ENCODE results near the gene NBEA.

The NBEA gene

DNA sequence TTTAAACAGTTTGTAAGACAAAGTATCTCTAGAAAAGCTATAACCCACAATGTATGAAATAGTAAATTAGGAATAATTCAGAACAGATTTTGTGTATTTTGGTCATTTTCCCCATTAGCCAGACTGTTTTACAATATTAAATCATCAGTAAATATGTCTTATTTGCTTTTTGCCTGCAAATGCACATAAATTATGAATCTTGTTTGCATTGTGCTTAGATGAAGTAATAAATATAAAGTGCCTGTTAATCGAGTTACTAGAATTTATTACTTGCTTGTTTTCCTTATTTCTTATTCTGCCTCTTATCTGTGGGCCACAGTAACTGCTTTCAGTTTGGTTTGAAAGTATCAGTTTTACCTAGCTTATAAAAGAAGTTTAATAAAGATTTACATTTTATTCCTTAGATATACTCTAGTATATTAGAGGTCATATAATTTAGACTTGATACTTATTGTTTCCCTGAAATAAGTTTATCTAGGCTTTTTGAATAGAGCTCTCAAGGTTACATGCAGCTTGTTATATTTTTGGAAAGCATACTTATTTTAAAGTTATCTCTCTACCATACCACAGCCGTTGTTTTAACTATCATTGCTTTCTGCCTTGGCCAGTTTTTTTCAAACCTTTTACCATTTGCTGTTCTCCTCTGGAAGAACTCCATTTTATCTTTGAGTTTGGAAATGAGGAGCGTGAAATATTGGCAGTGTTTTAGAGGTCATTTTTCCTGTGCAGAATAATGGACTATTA is 238.0 kb downstream of the NBEA start:
- no peak for DNase-seq

DNA sequence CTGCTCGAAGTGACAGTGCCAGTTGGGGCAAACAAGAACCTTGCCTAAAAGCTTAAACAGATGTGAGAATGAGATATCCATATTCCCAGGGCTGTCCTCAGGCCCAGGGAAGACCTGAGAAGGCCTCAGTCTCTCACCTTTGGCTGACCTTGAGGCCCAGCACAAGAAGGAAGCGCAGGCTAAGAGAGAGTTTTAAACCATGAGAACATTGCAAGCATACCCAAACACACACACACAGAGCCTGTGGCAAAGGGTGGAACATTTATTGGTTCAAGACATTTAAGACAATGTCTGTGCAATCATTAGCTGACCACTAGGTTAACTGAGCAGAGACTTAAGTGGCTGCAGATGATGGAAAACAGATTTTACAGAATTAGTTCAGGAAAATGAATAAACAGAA is 248.2 kb downstream of the NBEA start:
- DNase-seq, result no peak

DNA sequence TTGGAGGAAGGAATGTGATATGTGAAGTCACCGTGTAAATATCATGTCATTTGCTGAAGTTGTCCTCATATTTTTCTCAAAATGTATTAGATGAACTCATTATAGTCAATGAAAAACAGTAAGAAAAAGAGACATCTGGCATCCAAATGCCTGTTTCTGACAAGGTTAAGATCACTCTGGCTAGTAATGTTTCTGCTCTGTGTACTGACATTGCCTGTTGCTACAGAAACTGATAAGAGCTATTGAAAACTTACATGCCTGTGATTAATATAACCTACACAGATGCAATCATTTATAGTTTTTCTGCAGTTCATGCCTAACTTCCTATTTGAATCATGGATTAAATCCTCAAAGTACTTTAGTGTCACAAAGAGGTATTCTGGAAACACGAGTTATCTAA is 249.8 kb downstream of the NBEA start:
- no peak for DNase-seq

DNA sequence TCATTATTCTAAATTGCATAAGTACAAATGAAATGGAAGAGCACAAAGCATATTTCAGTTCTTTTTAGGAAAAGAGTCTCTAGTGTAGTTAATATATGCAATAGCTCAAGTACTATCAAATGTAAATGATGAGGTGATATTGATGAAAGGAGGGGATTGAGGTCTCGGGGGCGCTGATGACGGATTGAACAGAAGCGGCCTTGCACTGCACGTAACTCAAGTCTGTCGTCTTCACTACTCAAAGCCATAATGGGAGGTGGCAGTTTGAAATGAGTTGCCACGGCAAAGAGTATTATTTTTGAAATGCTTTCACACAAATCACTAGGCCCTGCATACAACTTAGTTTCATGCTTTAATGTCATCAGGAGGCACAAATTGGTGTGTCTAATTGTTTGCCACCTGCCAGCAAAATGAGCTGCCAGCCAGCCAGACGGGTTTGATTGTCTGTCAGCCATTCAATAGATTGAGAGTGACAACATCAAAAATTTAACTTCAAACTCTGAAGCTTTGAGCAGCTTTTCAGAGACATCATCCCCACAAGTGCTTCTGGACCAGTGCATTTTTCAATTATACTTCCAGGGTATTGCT is 256.6 kb downstream of the NBEA start:
- peak; percentile 40 for DNase-seq

DNA sequence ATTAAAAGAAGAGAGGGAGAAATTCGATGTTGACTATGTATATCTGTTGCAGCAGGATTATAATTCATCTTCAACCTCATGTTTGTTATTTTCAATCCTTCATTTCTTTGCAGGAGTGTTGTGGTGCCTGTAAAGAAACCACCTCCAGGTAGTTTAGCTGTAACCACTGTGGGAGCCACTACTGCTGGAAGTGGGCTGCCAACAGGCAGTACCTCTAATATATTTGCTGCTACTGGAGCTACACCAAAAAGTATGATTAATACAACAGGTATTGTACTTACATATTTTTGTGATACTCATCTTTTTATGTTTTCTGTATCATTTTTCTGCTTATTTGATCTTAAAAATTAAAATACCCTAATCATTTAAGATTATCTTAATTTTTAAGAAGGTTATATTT is 266.5 kb downstream of the NBEA start:
- no peak for DNase-seq

DNA sequence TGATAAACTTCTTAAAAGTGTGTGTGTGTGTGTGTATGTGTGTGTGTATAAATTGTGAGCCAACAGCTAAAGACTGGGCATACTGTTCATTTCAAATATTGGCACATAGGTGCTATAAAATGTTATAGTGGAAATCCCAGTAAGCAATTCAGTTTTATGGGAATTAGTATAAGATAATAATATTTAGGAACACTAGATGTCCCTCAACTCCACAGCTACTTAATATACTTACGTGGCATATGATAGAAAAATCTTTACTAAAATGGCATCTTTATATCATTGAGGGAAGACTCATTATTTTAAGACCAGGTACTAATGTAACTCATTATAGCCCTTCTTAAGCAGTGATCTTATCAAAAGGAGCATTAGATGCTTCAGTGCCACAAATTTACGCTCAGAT is 268.2 kb downstream of the NBEA start:
- DNase-seq, result peak; percentile 34

DNA sequence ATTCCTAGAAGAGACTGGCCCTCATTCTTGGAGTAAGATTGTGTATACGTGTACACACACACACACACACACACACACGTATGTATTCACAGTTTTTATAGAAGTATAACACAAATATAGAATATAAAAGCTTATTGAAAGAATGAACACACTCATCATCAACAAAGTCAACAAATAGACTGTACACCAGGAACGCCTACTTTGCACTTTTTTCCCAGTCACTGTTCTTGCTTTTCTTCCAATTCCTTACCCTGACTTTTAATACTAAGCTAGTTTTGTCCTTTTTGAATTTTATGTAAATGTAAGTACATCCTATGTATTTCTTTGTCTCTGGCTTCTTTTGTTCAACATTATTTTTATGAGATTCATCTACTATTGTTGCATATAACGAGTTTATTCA is 269.9 kb downstream of the NBEA start:
- no peak for DNase-seq

DNA sequence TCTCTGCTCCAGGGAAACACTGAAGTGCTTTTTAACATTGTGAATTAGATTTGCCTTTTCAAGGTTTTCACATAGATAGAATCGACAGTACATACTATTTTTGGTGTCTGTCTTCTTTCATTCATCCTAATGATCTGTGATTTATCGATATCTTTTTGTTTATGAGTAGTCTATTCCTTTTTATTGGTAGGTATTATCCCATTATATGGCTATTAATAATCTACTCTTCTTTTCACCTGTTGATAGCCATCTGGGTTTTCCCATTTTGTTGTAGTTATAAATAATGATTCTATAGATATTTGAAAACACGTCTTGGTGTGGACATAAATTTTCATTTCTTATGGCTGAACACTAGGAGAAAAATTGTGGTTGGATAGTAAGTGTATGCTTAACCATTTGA is 271.8 kb downstream of the NBEA start:
- no peak for DNase-seq

DNA sequence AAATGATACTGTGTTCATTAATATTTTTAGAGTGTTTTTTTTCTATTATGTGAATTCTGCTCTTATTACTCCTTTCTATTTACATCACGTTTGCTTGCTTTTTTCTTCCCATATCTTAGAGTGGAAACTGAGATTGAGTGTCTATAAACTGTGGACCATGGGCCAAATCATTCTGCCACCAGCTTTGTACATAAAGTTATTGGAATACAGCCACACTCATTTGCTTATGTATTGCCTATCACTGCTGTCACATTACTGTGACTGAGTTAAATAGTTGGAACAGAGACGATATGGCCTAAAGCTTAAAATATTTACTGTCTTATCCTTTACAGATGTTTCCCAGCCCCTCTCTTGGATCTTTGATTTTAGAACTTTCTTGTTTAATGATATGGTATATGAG is 274.1 kb downstream of the NBEA start:
- peak; percentile 16 for DNase-seq

DNA sequence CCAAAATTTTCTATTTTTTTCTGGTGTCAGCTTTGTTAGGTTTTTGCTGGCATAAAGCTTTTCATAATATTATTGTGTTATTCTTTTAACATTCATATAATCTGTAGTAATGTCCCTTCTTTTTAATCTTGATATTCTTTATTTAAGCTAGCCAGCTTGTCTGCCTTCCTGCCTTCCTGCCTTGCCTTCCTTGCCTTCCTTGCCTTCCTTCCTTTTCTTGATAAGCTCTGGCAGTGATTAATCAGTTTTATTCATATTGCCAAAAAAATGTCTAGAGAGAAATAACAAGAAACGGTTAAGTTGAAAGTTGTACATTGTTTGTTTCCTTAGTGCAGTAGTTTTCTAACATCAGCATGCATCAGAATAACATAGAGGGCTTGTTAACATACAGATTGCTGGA is 277.0 kb downstream of the NBEA start:
- no peak for DNase-seq

DNA sequence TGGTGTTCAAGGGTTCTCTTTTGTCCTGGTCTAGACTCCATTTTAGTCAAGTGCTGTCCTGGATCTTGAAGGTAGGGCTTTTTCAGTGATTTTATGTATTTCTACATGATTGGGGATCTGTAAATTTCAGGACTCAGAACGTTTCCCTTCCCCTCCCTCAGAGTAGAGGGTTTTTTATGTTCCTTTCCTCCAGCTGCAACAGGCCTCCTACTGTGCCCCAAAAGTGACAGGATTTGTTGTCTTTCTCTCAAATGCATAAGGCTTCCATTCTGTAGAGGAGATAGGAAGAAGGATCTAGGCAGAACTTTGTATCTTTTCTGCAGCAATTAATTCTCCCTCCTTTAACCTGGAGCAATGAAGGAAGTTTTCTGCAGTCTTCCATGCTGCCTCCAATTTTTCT is 283.1 kb downstream of the NBEA start:
- no peak for DNase-seq

DNA sequence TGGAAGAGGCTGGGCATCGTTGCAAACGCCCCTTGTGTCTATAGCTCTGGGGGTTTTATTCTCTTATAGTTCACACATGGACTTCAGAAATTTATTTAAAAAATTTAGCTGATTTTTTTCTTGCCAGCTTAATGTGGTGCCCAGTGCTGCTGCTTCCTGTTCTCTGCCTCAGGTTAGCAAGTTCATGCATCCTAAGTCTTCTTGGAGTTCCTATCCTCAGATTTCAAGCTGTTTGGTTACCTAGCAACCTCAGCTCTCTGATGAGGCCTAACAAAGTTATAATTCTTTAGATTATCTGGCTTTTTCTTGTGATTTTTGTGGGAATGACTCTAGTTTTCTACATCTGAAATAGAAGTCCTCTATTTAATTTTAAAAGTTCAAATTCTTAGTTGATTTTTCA is 283.5 kb downstream of the NBEA start:
- no peak for DNase-seq

DNA sequence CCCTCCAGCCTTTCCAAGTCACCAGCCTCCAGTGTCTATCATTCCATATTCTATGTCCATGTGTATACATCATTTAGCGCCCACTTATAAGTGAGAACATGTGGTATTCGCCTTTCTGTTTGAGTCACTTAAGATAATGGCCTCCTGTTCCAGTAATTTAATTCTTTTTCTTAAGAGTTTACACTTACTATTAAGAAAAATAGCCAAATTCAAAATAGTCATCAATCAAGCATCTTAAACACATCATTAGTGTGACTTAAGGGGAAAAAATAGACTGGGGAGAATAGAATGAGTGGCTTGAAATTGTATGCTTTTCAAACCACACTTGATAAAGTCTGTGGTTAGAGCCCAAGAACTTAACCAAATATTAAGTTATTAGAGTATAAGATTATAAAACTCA is 286.5 kb downstream of the NBEA start:
- DNase-seq, result no peak

DNA sequence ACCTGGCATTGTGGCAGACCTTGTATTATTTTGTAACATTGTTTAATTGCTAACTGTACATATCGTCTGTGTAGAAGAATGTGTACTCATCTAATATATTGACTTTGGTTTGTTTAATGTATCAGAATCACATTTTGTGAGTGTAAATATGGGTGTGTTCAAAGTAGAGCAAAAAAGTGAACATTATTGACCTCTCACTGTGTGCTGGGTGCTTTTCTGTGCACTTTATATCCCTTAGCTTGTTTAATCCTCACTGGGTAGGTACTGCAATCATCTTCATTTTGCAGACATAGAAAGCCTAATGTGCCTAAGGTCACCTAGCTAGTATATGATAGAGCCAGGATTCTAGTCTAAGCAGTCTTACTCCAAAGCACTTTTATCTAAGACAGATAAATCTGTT is 289.4 kb downstream of the NBEA start:
- no peak for DNase-seq

DNA sequence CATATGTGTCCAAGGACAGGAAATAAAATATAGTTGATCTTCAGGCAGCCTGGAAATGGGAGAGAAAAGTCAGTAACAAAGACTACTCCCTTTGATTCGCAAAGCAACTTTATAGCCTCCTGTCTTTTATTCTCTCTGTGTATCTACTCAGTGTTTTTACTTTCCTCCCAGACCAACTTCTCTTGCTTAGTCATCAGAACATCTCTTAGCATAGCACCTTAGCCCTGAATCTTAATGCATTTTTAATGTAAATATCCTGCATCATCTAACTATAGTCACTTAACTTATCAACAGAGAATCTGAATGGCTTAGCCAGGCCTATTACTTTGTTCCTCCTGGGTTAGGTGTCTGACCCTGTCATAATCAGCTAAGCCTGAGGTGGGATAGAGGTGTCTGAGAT is 296.2 kb downstream of the NBEA start:
- DNase-seq, result no peak

DNA sequence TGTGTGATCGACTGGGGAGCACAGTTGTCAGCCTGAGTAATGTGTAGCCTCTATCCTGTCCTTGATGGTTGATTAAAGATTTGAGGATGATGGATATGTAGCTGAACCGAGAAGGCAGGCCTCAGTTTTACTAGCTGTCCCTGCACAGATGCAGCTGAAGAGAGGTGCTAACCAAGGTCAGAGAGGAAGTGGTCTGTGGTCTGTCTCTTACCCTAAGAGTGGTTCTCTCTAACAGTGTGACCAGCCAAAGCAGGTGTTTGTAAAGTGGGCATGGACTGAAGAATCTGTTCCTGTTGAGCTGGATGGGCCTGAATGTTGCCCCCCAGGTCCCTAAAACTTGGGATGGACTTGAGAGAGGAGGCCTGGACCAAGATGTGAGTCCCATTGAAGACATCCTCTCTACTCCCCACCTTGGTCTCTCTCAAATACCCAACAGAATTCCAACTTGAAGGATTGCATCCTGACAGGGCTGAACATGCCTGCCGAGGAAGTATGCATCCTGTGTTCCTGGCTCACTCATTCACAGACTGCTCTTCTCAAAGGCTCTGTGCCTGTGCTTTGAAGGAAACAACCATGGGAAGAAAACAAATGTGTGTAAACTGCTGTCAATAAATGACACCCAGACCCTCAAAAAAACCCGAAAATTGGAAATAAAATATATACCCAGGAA is 310.6 kb downstream of the NBEA start:
- DNase-seq, result no peak

DNA sequence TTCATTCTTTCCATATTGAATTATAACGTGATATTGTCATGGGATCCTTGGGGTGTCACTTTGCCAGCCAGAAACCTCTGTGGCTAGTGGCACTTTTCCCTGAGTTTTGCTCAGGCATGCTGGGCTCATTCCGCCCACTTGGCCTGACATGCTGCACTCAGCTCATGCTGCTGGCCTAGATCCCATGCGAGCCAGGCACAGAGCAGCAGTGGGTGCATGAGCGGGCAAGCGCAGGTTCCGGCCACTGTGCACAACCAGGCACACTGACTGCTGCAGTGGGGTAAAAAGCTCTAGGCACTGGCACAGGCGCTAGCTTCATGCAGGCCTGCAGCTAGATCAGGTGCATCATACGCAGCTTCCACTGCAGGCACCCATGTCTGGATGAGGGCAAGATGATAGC is 313.2 kb downstream of the NBEA start:
- DNase-seq, result no peak

DNA sequence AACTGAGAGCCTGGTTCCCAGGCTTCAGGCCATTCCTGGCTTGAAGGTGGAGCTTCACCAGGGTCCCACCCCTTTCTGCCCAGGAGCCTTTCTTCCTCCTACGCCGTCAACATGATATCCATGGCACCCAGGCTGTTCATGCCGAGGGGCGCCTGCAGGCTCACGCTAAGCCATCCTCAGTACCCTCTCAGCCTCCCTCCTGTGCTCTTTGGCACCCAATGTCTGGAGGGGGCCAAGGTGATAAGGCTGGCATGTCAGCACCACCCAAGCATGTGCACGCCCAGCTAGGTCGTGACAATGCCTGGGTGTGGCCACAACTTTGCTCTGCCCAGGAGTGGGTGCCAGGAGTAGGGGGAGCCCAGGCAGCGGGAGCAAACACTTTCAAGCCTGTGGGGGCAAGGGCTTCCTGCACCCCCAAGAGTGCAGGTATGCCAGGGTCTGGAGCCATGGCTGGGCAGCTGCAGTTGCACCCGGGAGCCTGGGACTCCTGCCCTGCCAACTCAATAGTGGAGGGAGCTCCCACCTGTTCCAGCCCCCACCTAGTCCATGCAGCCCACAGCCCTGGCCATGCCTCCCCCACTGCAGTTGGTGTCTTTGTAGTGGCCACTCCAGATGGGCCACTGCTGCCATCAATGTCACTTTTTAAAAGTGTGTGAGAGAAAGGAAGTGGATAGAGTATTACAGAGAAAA is 314.5 kb downstream of the NBEA start:
- DNase-seq, result no peak

DNA sequence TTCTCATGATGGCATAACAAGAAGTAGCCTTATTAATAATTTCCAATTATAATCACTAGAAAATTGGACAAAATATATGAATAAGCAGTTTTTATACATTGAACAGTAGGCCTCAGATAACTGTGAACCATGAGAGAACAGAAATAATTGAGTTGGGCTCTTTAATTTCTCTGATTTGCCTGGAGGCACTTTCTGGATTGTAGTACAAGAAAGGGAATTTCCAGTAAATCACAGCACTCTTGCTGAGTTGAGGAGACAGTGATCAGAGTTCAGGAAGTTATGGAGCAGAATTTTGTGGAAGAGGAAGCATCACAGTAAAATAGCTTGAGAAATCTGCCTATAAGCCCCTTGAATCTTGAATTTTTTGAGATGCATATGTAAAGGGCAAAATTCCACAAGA is 318.2 kb downstream of the NBEA start:
- no peak for DNase-seq

DNA sequence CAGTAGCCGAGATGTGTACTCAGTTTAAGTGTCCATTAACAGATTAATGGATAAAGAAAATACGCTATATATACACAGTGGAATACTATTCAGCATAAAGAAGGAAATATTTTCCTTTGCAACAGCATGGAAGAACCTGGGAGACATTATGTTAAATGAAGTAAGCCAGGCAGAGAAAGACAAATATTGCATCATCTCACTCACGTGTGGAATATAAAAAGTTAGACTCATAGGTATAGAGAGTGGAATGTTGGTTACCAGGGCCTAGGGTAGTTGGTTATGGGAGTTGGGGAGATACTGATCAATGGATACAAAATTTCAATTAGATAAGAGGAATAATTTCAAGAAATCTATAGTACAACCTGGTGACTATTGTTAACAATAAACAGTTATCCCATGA is 324.3 kb downstream of the NBEA start:
- no peak for DNase-seq

DNA sequence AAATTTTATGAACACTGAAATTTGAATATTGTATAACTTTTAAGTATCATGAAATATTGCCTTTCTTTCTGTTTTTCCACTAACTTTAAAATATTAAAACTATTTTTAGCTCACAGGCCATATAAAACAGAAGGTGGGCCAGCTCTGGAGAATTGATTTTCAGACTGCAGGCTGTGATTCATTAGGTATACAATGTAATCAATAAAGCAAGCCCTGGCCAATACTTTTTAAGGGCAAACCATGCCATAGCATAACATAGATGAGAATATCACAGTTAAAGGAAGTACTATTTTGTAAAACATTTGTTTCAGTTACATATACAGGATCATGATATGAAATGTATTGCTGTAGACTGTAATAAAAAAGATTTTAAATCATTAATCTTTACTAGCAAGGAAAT is 336.8 kb downstream of the NBEA start:
- no peak for DNase-seq

DNA sequence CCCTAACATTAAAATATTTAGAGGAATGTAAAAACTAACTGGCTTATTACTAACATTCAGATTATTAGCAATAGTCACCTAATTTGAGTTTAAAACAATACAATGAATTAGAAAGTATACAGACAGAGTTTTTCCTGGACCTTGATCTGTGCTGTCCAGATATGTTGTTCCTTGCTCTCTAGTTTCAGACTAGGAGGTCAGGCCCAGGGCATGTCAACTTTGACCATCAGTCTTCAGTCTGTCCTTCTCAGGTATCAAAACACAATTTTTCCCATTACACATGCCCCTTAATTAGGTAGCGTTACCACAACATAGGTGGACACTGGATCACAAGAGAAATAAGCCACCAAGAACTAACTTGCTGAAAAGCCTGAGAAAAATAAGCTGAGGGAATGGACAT is 337.4 kb downstream of the NBEA start:
- DNase-seq, result no peak

DNA sequence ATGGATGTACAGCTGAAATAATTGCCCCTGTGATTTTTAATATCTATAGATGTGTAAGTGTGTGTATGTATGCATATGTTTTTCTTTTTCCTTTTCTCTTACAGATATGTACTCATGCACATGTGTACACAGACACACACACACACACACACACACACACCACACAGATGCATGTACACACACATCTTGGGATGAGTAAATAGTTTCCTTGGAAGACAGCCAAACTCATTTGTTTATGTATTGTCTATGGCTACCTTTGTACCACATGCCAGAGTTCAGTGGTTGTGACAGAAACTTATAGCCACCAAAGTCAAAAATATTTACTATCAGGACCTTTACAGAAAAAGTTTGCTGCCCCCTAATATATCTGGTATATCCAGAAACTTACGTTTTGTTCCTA is 341.8 kb downstream of the NBEA start:
- peak; percentile 17 for DNase-seq

DNA sequence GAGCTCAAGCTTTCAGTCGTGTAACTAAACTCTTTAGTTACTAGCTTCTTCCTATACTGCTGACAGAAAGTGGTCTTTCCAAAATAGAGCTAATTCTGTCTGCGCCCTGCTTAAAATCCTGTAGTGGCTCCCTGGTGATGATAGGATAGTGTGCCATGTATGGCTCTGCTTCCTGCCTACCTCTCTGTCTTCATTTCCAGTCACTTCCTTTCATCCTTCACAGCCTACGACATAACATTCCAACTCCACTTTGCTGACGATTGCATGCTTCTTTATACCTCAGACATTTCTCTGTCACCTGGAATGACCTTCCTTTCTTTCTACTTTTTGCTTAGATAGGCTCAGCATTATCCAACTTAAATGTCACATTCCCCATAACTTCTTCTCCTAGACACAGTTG is 343.6 kb downstream of the NBEA start:
- DNase-seq, result no peak

Data from NCI-H446 treated with DMSO at 0.1 percent for 48 hours (cell line).